Upper lobe of left lung (tissue), 4 donors: ENCODE measurements around the gene CCND1.

ENCODE experiments used
- POLR2A ChIP-seq, 4 donors: fragments of 450-650 bp; IDR thresholded peaks; one replicate each; pipeline ENCODE4 v1.5.1; 2016 to 2017; ENCODE audit warnings: antibody characterized with exemption in 4 of 4, mild to moderate bottlenecking in 2 of 4
- POLR2AphosphoS5 ChIP-seq, 2 donors: sonication (generic); formaldehyde crosslinking; IDR thresholded peaks; one replicate each; pipeline ENCODE4 v1.5.1; 2017; ENCODE audit warnings: antibody characterized with exemption in 2 of 2
- TF ChIP-seq, protein P1 (sequence below), 6 experiments: fragments of 450-650 bp in 4 of 6; fragments of 200-600 bp in 2 of 6; sonication (generic) in 2 of 6; IDR thresholded peaks; one replicate each; pipeline ENCODE4 v1.5.1; 2016 to 2019; ENCODE audit warnings: antibody characterized with exemption in 6 of 6

- TF ChIP-seq POLR2A (IDR thresholded peaks at IDR 0.05) (no peak), POLR2AphosphoS5 (IDR thresholded peaks at IDR 0.05) (no peak)
- TF ChIP-seq, protein P1, sequence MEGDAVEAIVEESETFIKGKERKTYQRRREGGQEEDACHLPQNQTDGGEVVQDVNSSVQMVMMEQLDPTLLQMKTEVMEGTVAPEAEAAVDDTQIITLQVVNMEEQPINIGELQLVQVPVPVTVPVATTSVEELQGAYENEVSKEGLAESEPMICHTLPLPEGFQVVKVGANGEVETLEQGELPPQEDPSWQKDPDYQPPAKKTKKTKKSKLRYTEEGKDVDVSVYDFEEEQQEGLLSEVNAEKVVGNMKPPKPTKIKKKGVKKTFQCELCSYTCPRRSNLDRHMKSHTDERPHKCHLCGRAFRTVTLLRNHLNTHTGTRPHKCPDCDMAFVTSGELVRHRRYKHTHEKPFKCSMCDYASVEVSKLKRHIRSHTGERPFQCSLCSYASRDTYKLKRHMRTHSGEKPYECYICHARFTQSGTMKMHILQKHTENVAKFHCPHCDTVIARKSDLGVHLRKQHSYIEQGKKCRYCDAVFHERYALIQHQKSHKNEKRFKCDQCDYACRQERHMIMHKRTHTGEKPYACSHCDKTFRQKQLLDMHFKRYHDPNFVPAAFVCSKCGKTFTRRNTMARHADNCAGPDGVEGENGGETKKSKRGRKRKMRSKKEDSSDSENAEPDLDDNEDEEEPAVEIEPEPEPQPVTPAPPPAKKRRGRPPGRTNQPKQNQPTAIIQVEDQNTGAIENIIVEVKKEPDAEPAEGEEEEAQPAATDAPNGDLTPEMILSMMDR (IDR thresholded peaks at IDR 0.05) = no peak
These were observed 26.0 kb downstream of the CCND1 start for GRCh38 chr11:69666752-69667536.
